ENCODE measurements around the gene HES5.
"Not testable (repeated sequence)": the region's sequence is repeated elsewhere in the genome, so short reads cannot be mapped to it uniquely, and the experiment has no call there.

Gene HES5, protein sequence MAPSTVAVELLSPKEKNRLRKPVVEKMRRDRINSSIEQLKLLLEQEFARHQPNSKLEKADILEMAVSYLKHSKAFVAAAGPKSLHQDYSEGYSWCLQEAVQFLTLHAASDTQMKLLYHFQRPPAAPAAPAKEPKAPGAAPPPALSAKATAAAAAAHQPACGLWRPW

DNA sequence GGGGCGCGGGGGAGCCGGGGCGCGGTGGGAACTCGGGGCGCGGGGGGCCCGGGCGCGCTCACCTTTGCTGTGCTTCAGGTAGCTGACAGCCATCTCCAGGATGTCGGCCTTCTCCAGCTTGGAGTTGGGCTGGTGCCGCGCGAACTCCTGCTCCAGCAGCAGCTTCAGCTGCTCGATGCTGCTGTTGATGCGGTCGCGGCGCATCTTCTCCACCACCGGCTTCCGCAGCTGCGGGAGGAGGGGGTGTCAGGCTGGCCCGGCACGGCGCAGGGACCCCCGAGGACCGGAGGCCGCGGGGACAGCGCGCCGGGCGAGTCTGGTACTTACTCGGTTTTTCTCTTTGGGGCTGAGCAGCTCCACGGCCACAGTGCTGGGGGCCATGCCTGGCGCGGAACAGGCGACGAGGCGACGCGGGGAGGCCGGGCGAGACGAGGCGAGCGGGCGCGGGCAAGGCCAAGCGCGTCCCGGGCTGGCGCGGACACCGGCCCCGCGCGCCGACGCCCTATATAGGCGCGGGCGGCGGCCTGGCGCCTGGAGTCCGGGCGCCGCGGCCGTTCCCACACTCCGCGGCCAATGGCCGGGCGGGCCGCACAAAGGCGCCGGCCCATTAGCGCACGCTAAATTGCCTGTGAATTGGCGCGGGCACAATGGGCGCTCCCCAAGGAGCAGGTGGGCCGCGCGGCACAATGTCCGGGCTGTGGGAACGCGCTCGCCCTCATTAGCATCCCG lies at the start of gene HES5:
HES5 (minus strand) TSS at position 480 of the 729 bp plus-strand sequence; CDS start at position 381, 99 bp downstream.
- Mint-ChIP-seq H3K4me3 (peak within 1 kb of the TSS; percentile 83 to 88), H3K4me1 (peaks cover 35% of the 10 kb centered on the region), H3K9me3 (no peaks in the 10 kb centered on the region), H3K27me3 (peaks cover 54% of the 10 kb centered on the region), H3K27ac (peak within 1 kb of the TSS in 1 of 2 donors; percentile 42)
- no peak for DNase-seq
- no peak for ATAC-seq

DNA sequence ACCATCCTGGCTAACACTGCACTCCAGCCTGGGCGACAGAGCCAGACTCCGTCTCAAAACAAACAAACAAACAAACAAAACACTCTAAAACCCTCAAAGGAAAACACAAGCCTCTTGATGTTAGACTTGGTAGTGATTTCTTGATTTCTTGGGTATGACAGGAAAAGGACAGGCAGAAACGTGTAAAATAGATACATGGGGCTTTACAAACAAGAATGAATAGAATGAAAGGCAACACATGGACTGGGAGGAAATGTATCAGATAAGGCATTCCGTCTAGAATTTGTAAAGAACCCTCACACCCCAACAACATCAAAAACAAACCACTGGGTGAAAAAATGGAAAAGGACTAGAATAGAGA lies 48.7 kb upstream of the HES5 start:
- ATAC-seq (no peak), DNase-seq (no peak)
- peak overlapping the region; percentile 80 to 96 for H3K27ac Mint-ChIP-seq
- H3K4me1 Mint-ChIP-seq = peaks cover 99% of the 10 kb centered on the region
- H3K4me3 Mint-ChIP-seq = peak overlapping the region; percentile 72 to 79
- H3K9me3 Mint-ChIP-seq = peaks cover 6 to 7% of the 10 kb centered on the region in 2 donors
- H3K27me3 Mint-ChIP-seq = no peaks in the 10 kb centered on the region

DNA sequence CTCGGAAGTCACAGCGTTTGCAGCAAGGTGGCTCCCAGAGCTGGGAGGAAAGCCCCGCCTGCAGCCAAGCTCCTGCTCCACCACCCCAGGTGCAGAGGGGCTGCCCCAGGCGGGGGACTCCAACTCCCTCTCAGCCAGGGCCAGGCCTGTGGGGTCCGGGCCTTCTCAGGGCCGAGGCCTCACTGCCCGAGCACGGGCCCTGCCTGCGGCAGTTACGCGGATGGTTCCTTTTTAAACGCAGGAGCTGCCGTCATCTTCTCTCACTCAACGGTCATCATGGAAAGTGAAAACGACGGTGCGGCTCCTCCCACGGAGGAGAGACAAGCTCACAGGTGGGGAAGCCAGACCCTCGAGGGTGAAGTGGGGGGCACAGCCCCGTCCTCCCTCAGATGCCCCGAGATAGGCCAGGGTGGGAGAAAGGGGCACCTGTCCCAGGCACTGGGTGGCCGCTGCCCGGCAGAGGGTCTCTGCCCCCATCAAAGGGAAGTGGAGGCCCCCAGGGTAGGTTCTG lies 47.6 kb upstream of the HES5 start:
- peak; percentile 64 to 67 for DNase-seq
- Mint-ChIP-seq H3K9me3 (peaks cover 17 to 18% of the 10 kb centered on the region in 2 donors), H3K4me1 (peaks cover 91% of the 10 kb centered on the region), H3K4me3 (peak overlapping the region; percentile 72 to 79), H3K27ac (peak overlapping the region; percentile 80 to 96)
- not testable (repeated sequence) for H3K27me3 Mint-ChIP-seq
- peak; percentile 77 for ATAC-seq

DNA sequence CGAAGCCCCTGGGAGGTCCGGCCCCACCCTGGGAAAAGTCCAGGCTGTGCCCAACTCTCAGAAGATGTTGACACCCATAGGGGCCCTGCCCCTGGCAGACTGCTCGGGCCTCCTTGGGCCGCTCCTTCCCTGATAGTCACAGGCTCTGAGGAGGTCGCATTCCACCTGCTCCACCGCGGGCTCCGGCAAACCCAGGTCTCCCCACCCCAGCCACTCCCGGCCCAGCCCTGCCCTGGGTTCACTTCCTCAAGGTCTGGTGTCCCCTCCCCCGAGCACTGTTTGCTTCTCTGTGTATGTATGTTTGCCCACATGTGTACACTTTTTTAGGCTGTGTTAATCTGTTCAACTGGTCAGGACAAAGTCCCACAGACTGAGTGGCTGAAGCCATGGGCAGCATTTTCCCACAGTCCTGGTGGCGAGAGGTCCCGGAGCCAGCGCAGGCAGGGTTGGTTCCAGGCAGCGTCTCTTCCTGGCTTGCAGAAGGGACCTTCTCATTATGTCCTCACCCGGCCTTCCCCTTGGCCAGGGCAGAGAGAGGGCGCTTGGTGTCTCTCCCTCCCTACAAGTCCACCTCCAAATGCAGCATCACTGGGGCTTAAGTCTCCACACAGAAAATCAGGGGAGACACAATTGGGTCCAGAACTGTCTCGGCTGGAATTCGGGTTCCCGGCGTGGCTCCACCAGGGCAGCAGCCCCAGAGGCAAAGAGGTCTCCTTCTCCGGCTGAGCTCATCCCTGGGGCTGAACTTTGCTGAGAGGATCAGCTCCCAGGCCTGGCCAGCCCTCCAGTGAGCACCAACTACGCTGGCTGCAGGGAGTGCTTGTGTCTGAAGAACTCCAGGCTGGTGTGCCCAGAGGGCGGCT lies 46.0 kb upstream of the HES5 start:
- peaks cover 17 to 24% of the 10 kb centered on the region in 2 donors for H3K9me3 Mint-ChIP-seq
- H3K4me1 Mint-ChIP-seq = peaks cover 75% of the 10 kb centered on the region
- H3K27ac Mint-ChIP-seq = peak overlapping the region; percentile 38 to 41
- peak overlapping the region in 1 of 2 donors; percentile 79 for H3K4me3 Mint-ChIP-seq
- ATAC-seq (no peak), DNase-seq (no peak)
- H3K27me3 Mint-ChIP-seq = no peaks in the 10 kb centered on the region

DNA sequence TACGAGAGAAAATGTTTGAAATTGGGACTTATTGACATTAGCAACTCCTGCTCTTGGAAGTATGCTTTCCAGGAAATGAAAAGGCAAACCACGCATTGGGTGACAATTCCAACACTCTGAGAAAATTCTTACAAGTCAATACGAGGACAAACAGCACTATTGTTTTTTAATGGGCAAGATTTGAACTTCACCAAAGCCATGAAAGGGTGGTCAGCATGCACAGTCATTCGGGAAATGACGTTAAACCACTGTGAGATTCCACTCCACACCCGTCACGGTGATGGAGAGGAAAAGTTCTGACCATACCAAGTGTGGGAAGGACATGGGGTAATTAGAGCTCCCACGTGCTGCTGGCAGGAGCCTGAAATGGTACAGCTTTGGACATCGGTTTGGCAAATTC lies 44.3 kb upstream of the HES5 start:
- Mint-ChIP-seq H3K4me1 (peaks cover 59% of the 10 kb centered on the region), H3K27ac (no peak overlapping the region), H3K4me3 (no peak overlapping the region), H3K27me3 (no peaks in the 10 kb centered on the region), H3K9me3 (peaks cover 17 to 29% of the 10 kb centered on the region in 2 donors)
- no peak for ATAC-seq
- DNase-seq = no peak

DNA sequence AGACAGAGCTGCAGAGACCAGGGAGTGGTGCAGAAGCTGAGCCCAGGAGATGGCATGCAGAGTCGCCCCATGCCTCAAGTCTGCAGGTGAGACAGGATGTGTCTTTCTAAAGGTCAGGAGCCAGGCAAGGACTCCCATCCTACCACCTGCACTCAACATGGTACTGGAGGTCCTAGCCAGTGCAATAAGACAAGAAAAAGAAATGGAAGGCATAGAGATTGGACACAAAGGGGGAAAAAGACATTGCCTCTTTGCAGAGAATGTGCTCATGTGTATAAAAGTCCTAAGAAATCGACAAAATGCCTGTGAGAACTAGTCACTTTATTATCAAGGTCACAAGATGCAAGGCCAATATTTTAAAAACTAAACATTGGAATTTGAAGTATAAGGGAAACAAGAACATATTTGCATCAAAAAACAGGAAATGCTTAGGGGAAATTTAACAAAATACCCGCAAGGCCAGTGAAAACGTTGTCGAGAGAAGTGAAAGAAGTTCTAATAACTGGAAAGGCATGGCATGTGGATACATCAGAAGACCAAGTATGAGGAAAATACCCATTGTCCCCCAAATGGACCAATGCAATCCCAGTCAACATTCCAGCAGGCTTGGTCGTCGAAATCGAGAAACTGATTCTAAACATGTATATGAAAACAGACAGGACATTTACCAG lies 43.3 kb upstream of the HES5 start:
- peaks cover 49% of the 10 kb centered on the region for H3K4me1 Mint-ChIP-seq

DNA sequence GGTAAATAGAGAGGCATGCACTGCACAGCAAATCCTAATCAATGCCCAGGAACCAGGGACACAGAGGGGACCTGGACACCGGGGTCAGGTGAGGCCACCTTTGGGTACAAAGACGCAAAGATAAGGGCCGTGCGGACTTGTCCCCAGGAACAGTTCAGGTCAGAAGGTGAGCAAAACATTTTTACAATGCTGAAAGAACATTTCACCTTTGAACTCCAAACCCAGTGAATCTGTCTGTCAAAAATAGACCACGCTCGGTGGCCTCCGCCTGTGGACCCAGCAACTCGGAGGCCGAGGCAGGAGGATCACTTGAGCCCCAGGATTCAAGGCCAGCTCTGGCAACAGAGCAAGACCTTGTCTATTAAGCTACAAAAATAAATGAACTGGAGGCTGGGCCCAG lies 41.3 kb upstream of the HES5 start:
- Mint-ChIP-seq H3K27ac (peak overlapping the region in 1 of 2 donors; percentile 59), H3K27me3 (no peaks in the 10 kb centered on the region), H3K4me3 (no peak overlapping the region), H3K9me3 (peaks cover 17 to 29% of the 10 kb centered on the region in 2 donors), H3K4me1 (peaks cover 36% of the 10 kb centered on the region)
- ATAC-seq = no peak
- no peak for DNase-seq

More for the DNA sequence above, 43.3 kb upstream of the HES5 start:
- DNase-seq (no peak), ATAC-seq (no peak)
- Mint-ChIP-seq H3K27me3 (no peaks in the 10 kb centered on the region), H3K27ac (no peak overlapping the region), H3K9me3 (peaks cover 17 to 29% of the 10 kb centered on the region in 2 donors), H3K4me3 (no peak overlapping the region)

DNA sequence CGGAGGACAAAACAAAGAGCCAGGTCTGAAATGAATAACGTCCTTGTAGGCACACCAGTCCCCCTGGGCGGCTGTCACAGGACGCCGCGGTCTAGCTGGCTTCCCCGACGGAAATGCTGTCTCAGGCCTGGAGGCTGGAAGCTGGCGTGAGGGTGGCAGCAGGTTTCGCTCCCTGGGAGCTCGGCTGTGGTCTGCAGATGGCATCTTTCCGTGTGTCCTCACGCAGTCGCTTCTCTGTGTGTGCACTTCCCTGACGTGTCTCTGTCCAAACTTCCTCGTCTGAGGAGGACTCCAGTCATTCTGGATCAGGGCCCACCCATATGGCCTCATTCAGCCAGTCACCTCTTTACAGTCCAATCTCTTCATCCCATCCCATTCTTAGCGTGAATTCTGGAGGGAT lies 40.3 kb upstream of the HES5 start:
- ATAC-seq (no peak), DNase-seq (no peak)
- Mint-ChIP-seq H3K9me3 (peaks cover 17 to 29% of the 10 kb centered on the region in 2 donors), H3K4me1 (peaks cover 35% of the 10 kb centered on the region), H3K27ac (no peak overlapping the region), H3K4me3 (no peak overlapping the region), H3K27me3 (no peaks in the 10 kb centered on the region)

DNA sequence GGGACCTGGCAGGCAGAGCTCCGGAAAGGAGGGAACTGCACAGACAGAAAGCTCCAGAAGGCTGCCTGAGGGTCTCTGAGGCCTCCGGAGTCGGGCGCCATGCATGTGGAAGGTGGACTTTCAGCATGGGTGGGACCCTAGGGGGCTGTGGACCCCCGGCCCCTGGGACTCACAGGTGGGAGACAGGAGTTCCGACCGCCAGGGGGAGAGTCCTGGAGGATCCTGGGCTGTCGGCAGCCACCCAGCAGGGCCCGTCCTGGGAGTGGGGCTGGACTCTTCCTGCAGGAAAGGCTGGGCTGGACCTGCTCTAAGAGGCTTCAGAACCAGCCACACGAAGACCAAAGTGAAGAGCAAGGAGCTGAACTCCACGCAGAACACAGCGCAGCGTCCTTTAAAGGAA lies 39.6 kb upstream of the HES5 start:
- H3K4me1 Mint-ChIP-seq = peaks cover 35% of the 10 kb centered on the region
- ATAC-seq, DNase-seq, H3K4me3 Mint-ChIP-seq, H3K27me3 Mint-ChIP-seq: not testable (repeated sequence)
- H3K27ac Mint-ChIP-seq = peak overlapping the region in 1 of 2 donors; percentile 19
- peaks cover 17 to 29% of the 10 kb centered on the region in 2 donors for H3K9me3 Mint-ChIP-seq

DNA sequence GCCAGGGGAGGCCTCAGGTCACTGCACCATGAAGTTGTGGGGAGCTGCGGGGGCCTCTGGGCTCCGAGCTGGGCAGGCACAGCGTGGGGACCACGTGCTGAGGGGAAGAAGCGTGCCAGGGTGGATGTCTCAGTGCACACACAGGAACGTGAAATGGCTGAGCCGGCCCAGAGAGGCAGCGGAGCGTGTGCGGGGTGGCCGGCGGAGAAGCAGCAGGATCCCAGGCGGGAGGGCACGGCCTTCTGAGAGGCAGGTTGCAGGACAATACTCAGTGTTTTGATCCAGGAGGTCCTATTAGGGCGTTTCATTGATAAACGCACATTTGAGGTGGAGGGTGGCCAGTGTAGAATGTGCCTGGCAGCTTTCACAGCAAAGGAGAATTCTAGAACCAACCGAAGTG lies 39.0 kb upstream of the HES5 start:
- DNase-seq (no peak), ATAC-seq (peak; percentile 3)
- Mint-ChIP-seq H3K4me1 (peaks cover 35% of the 10 kb centered on the region), H3K27me3 (no peaks in the 10 kb centered on the region), H3K4me3 (peak overlapping the region in 1 of 2 donors; percentile 41), H3K9me3 (peaks cover 14 to 26% of the 10 kb centered on the region in 2 donors), H3K27ac (peak overlapping the region in 1 of 2 donors; percentile 93)

DNA sequence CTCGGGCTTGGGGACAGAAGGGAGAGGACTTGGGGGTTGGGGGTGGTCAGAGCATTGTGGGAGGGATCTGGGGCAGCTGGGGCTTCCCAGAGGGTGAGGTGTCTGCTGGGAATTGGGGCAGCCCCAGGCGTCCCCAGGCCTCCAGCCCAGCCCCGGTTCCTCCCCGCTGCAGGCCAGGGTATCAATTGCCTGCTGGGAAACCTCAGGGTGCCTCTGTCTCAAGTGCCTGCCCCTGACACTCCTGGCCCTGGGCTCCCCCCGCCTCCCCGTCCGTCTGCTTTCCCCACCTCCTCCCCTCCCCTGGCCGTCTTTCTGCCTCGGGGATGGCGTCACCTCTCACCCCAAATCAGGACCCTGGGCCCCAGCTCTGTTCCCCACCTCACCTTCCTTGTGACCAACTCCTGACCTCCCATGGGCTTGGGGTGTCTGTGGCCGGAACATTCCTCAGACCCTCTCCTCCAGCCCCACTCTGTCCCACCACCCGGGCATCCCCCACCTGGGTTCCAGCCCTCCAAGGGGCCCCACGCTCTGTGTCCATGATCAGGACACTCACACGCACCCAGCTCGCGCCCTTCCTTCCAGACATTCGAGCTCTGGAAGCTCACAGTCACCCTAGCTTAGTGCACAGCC lies 38.2 kb upstream of the HES5 start:
- DNase-seq, H3K27me3 Mint-ChIP-seq, H3K4me3 Mint-ChIP-seq, H3K27ac Mint-ChIP-seq: not testable (repeated sequence)
- Mint-ChIP-seq H3K4me1 (peaks cover 36% of the 10 kb centered on the region), H3K9me3 (peaks cover 7 to 18% of the 10 kb centered on the region in 2 donors)
- ATAC-seq = peak; percentile 45

DNA sequence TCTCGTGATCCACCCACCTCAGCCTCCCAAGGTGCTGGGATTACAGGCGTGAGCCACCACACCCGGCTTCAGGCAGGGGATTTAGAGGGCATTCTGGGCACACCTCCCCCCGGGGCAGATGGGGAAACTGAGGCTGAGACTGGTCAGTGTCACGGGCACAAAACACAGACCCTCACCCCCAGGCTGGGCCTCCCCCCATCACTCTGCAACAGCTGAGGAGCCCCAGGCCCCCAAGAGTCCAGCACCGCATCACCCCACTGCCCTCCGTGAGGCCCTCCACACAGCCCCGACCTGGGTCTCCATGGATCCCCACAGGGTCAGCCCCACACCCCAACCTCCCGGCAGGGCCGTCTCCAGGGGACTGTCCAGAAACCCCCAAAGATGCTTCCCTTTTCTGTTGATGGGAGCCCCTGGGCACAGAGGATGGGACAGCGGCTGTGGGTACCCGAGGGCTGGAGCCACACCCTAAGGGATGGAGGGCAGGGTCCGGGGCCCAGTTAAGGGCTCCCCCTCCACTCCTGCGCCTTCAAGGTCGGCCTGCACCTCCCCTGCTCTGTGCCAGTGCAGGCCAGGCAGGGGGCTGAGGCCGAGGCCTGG lies 37.1 kb upstream of the HES5 start:
- Mint-ChIP-seq H3K9me3 (peaks cover 0 to 7% of the 10 kb centered on the region in 2 donors), H3K27me3 (no peaks in the 10 kb centered on the region), H3K27ac (no peak overlapping the region), H3K4me1 (peaks cover 36% of the 10 kb centered on the region), H3K4me3 (no peak overlapping the region)
- ATAC-seq (peak; percentile 18), DNase-seq (no peak)

DNA sequence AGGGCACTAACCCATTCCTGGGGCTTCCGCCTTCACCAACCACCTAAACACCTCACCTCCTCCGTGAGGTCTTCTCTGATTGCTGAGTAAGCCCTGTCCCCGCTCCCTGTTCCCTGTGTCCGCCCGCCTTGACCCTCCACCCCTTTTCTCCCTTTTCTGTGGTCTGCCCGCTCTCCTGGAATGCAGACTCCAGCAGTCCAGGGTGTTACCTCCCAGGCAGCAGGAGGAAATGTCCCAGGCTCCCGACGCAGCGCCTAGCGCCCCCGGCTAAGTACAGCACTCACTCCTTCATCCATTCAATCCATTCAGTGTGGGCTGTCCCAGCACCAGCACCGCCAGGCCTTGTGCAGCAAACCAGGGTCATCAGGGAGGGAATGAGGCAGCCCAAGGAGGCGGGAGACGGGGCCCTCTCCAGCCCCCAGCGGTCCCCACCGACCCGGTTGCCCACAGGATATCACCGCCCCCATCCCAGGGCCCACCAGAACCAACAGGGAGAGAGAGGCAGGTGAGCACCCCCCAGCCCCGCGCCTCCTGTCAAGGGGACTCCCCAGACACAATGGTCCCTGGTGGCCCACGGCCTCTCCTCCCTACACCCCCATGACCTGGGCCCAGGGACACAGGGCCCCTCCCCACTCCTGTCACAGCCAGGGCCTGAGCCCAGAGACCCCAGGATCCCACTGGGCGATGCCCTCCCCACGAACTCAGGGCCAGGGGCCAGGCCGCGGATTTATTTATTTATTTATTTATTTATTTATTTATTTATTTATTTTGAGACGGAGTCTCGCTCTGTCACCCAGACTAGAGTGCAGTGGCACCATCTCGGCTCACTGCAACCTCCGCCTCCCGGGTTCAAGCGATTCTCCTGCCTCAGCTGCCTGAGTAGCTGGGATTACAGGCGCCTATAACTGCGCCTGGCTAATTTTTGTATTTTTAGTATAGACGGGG lies 36.3 kb upstream of the HES5 start:
- Mint-ChIP-seq H3K4me3 (no peak overlapping the region), H3K27me3 (no peaks in the 10 kb centered on the region), H3K9me3 (peaks cover 0 to 7% of the 10 kb centered on the region in 2 donors), H3K4me1 (peaks cover 44% of the 10 kb centered on the region), H3K27ac (peak overlapping the region in 1 of 2 donors; percentile 76)
- DNase-seq (no peak), ATAC-seq (peak; percentile 14)

Measured in stimulated activated naive CD8-positive, alpha-beta T cell treated with anti-CD3 and anti-CD28 coated beads, Interleukin-15, amount 100 ng/mL, for 72 hours (primary cell).